Muscle of leg (tissue), 11 donors: ENCODE results near the gene FBXW11. TPM values are rescaled to one million over a fixed set of nuclear protein-coding genes. Genes with fewer than 3 reads are reported as not detected.
"Not testable (repeated sequence)": the region's sequence is repeated elsewhere in the genome, so short reads cannot be mapped to it uniquely, and the experiment has no call there.

Experiments
- DNase-seq: peaks from one replicate; pipeline ENCODE4 v3.0.0; 2013
- H3K27ac ChIP-seq: one replicate; pipeline ENCODE4 v1.5.1; 2013; ENCODE audit warnings: mild to moderate bottlenecking, low read length, control low read depth
- H3K27me3 ChIP-seq: one replicate; pipeline ENCODE4 v1.6.1; 2013; ENCODE audit warnings: low read length; ENCODE audit not compliant: control insufficient read depth, insufficient read depth
- H3K36me3 ChIP-seq: one replicate; pipeline ENCODE4 v1.6.1; 2013; ENCODE audit warnings: low read length; ENCODE audit not compliant: control insufficient read depth, insufficient read depth
- H3K4me1 ChIP-seq: one replicate; pipeline ENCODE4 v1.6.1; 2013; ENCODE audit warnings: low read length; ENCODE audit not compliant: control insufficient read depth, insufficient read depth
- H3K4me3 ChIP-seq: one replicate; pipeline ENCODE4 v1.5.1; 2013; ENCODE audit warnings: low read length, control low read depth
- H3K9me3 ChIP-seq: replicated peaks from 2 replicates; pipeline ENCODE4 v1.6.1; 2013; ENCODE audit warnings: low read depth, low read length; ENCODE audit not compliant: control insufficient read depth
- WGBS: methylation state at CpG from one replicate; pipeline ENCODE4 v1.1.5; 2013; ENCODE audit warnings: missing lambda C conversion rate; ENCODE audit not compliant: insufficient coverage; 5-methylcytosine and 5-hydroxymethylcytosine counted together
- polyA plus RNA-seq, 8 donors: library from polyadenylated mRNA; unstranded; fragments of 120-200 nt; gene quantifications; one replicate each; pipeline versions ENCODE4 v1.2.1 to v1.2.3, GENCODE V29; 2013; ENCODE audit warnings: inconsistent platforms in 1 of 8, low replicate concordance in 1 of 8; ENCODE audit not compliant: insufficient read length in 8 of 8, insufficient read depth in 1 of 8
- total RNA-seq: library from RNA; stranded (reverse); fragments of 120-200 nt; gene quantifications from one replicate; pipeline ENCODE4 v1.2.4, GENCODE V29; 2013

FBXW11 gene
- total and polyA plus RNA-seq, 9 donors: 28.9 to 45.4 (median 35.9) TPM

DNA sequence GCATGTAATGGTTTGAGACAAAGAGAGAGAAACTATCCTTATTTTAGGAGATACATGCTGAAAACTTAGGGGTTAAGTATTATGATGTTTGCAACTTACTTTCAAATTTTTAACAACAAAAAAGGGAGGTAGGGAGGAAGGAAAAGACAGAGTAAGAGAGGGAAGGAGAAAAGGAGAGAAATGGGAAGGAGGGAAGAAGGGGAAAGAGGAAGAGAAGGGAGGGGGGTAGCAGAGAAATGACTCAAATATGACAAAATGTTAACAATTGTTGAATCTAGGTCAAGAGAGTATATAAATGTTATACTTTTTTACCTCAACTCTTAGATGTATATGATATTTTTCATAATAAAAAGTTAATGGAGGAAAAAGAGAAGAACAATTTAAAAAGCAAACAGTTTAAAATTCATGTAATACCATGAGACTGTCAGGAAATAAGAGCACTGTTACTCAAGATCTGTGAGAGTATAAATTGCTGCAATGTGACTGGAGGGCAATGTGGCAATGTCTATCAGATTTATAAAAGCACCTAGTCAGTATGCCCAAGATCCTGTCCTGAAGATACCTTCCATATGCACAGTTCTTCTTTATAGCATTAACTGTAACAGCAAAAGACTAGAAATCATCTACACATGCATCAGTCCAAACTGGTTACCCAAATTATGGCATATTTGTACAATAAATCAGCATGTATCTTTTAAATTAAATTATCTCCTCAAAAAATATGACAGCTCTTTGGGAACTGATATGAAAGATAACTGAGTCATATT lies 16.3 kb downstream of the FBXW11 start:
- Histone ChIP-seq H3K27me3 (no peaks in the 10 kb centered on the region), H3K36me3 (peaks cover 2% of the 10 kb centered on the region), H3K9me3 (no peaks in the 10 kb centered on the region), H3K27ac (no peak overlapping the region), H3K4me1 (no peaks in the 10 kb centered on the region), H3K4me3 (no peak overlapping the region)
- no peak for DNase-seq

DNA sequence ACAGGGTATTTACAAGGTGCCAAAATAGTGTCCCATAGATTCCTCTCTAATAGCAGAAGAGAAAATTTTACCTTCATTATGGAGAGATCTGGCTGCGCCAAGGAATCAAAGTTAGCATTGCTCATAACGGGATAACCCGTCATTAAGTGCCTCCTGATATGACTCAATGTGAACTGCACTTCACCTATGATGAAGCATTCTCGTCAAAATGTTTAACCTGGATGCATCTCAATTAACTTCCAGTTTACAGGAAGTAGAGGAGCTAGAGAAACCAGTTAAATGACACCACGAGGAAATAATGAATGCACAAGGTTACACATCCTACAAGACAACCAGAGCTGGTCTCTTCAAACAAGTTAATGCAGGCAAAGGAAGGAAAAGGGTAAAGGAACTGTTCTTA lies 17.2 kb downstream of the FBXW11 start:
- H3K27me3 ChIP-seq: no peaks in the 10 kb centered on the region
- DNase-seq: no peak
- no CpG with 5 or more reads among the region's 5 CpGs for WGBS
- no peak overlapping the region for H3K4me3 ChIP-seq
- no peaks in the 10 kb centered on the region for H3K9me3 ChIP-seq
- no peaks in the 10 kb centered on the region for H3K36me3 ChIP-seq
- H3K27ac ChIP-seq: no peak overlapping the region
- H3K4me1 ChIP-seq: no peaks in the 10 kb centered on the region

- peaks cover 3% of the 10 kb centered on the region for H3K36me3 ChIP-seq
- H3K4me1 ChIP-seq: no peaks in the 10 kb centered on the region
- no peak overlapping the region for H3K4me3 ChIP-seq
- no peaks in the 10 kb centered on the region for H3K9me3 ChIP-seq
- 88% methylated on average over 3 of the region's 4 CpGs for WGBS
- no peak for DNase-seq
- no peaks in the 10 kb centered on the region for H3K27me3 ChIP-seq
- H3K27ac ChIP-seq: no peak overlapping the region
Observed at GRCh38 chr5:171986772-171987171, 19.7 kb downstream of the FBXW11 start.

- H3K4me1 ChIP-seq: no peaks in the 10 kb centered on the region
- 81% methylated on average over 4 of the region's 6 CpGs for WGBS
- no peak overlapping the region for H3K27ac ChIP-seq
- no peak for DNase-seq
- peaks cover 3% of the 10 kb centered on the region for H3K36me3 ChIP-seq
- no peak overlapping the region for H3K4me3 ChIP-seq
- H3K9me3 ChIP-seq: peaks cover 5% of the 10 kb centered on the region
- no peaks in the 10 kb centered on the region for H3K27me3 ChIP-seq
Observed at GRCh38 chr5:171984748-171985419, 21.6 kb downstream of the FBXW11 start.

GRCh38 chr5:171981847-171982246 lies 24.6 kb downstream of the FBXW11 start:
- no peaks in the 10 kb centered on the region for H3K27me3 ChIP-seq
- no peak for DNase-seq
- H3K4me1 ChIP-seq: no peaks in the 10 kb centered on the region
- peaks cover 3% of the 10 kb centered on the region for H3K36me3 ChIP-seq
- no peak overlapping the region for H3K27ac ChIP-seq
- H3K9me3 ChIP-seq: peaks cover 10% of the 10 kb centered on the region
- no peak overlapping the region for H3K4me3 ChIP-seq
- no CpG with 5 or more reads among the region's 2 CpGs for WGBS

GRCh38 chr5:171980792-171981191 lies 25.6 kb downstream of the FBXW11 start:
- no peaks in the 10 kb centered on the region for H3K27me3 ChIP-seq
- peaks cover 3% of the 10 kb centered on the region for H3K36me3 ChIP-seq
- no peak overlapping the region for H3K4me3 ChIP-seq
- H3K4me1 ChIP-seq: peaks cover 4% of the 10 kb centered on the region
- no peak overlapping the region for H3K27ac ChIP-seq
- peaks cover 10% of the 10 kb centered on the region for H3K9me3 ChIP-seq
- DNase-seq: no peak
- WGBS: no CpG with 5 or more reads among the region's 3 CpGs

GRCh38 chr5:171979606-171980005 lies 26.8 kb downstream of the FBXW11 start:
- H3K4me1 ChIP-seq: peaks cover 4% of the 10 kb centered on the region
- no peaks in the 10 kb centered on the region for H3K27me3 ChIP-seq
- peaks cover 10% of the 10 kb centered on the region for H3K9me3 ChIP-seq
- peaks cover 3% of the 10 kb centered on the region for H3K36me3 ChIP-seq
- no peak overlapping the region for H3K27ac ChIP-seq
- no peak overlapping the region for H3K4me3 ChIP-seq
- 100% methylated on average over 3 of the region's 8 CpGs for WGBS
- DNase-seq: no peak

- Histone ChIP-seq H3K27ac (no peak overlapping the region), H3K9me3 (peaks cover 10% of the 10 kb centered on the region), H3K4me1 (peaks cover 4% of the 10 kb centered on the region), H3K27me3 (no peaks in the 10 kb centered on the region), H3K4me3 (no peak overlapping the region), H3K36me3 (peaks cover 3% of the 10 kb centered on the region)
- 84% methylated on average over 2 of the region's 4 CpGs for WGBS
- DNase-seq: no peak
Observed at GRCh38 chr5:171978519-171978918, 27.9 kb downstream of the FBXW11 start.

GRCh38 chr5:171978016-171978415 lies 28.4 kb downstream of the FBXW11 start:
- peaks cover 3% of the 10 kb centered on the region for H3K36me3 ChIP-seq
- no peak overlapping the region for H3K4me3 ChIP-seq
- peaks cover 4% of the 10 kb centered on the region for H3K4me1 ChIP-seq
- H3K27ac ChIP-seq: no peak overlapping the region
- WGBS: no CpG with 5 or more reads among the region's 1 CpG
- DNase-seq: no peak
- peaks cover 10% of the 10 kb centered on the region for H3K9me3 ChIP-seq
- no peaks in the 10 kb centered on the region for H3K27me3 ChIP-seq

DNA sequence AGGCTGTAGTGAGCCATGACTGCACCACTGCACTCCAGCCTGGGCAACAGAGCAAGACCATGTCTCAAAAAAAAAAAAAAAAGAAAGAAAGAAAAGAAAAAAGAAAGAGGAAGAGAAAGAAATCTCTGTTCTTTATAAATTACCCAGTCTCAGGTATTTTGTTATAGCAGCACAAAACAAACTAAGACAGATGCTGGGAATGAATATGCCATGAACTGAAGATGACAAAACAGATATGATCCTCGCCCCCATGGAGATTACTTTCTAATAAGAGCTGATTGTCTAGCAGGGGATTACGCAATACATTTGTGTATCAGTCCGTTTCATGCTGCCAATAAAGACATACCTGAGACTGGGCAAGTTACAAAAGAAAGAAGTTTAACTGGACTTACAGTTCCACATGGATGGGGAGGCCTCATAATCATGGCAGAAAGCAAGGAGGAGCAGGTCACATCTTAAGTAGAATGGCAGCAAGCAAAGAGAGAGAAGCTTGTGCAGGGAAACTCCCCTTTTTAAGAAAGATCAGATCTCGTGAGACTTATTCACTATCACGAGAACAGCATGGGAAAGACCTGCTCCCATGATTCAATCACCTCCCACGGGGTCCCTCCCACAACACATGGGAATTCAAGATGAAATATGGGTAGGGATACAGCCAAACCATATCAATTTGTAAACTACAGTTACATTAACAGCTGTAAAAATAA lies 29.0 kb downstream of the FBXW11 start:
- not testable (repeated sequence) for H3K4me3 ChIP-seq, H3K4me1 ChIP-seq, DNase-seq, H3K36me3 ChIP-seq, H3K27ac ChIP-seq, H3K27me3 ChIP-seq
- peaks cover 10% of the 10 kb centered on the region for H3K9me3 ChIP-seq
- WGBS: 81% methylated on average over 2 of the region's 6 CpGs
